OCI-LY1 (cell line): Measurements from ENCODE around the gene CCDC78.

ENCODE experiments used
- H2AFZ ChIP-seq: fragments of 200-600 bp; sonication (generic), shearing (Covaris generic); 2 replicates; pipeline ENCODE4 v1.6.0; 2014; ENCODE audit warnings: antibody characterized with exemption, mild to moderate bottlenecking, low read length
- H3F3A ChIP-seq: fragments of 200-600 bp; sonication (generic), shearing (Covaris generic); 2 replicates; pipeline ENCODE4 v1.6.0; 2014; ENCODE audit warnings: mild to moderate bottlenecking, antibody characterized with exemption, low read length, moderate library complexity; ENCODE audit not compliant: insufficient read depth
- H3K27ac ChIP-seq: fragments of 200-600 bp; sonication (generic); 2 replicates; pipeline ENCODE4 v1.5.1; 2014; ENCODE audit warnings: low read length, mixed run types, mild to moderate bottlenecking, low read depth; ENCODE audit not compliant: poor library complexity, severe bottlenecking
- H3K27me3 ChIP-seq: fragments of 200-600 bp; sonication (generic); 2 replicates; pipeline ENCODE4 v1.6.0; 2014; ENCODE audit warnings: antibody characterized with exemption, mild to moderate bottlenecking, low read length, moderate library complexity; ENCODE audit not compliant: insufficient read depth
- H3K36me3 ChIP-seq: fragments of 200-600 bp; sonication (generic); 2 replicates; pipeline ENCODE4 v1.6.1; 2014; ENCODE audit warnings: mild to moderate bottlenecking, antibody characterized with exemption, low read length, moderate library complexity, mixed read lengths; ENCODE audit not compliant: insufficient read depth
- H3K4me1 ChIP-seq: fragments of 200-600 bp; sonication (generic); 2 replicates; pipeline ENCODE4 v1.5.1; 2014; ENCODE audit warnings: mild to moderate bottlenecking, low read length, moderate library complexity; ENCODE audit not compliant: insufficient read depth, severe bottlenecking
- H3K4me2 ChIP-seq: fragments of 200-600 bp; sonication (generic), shearing (Covaris generic); 2 replicates; pipeline ENCODE4 v1.6.1; 2014; ENCODE audit warnings: low read length
- H3K4me3 ChIP-seq: fragments of 200-600 bp; sonication (generic); 2 replicates; pipeline ENCODE4 v1.5.1; 2014; ENCODE audit warnings: low read length, low read depth, mild to moderate bottlenecking, mixed read lengths; ENCODE audit not compliant: poor library complexity, severe bottlenecking
- H3K79me2 ChIP-seq: fragments of 200-600 bp; shearing (Covaris generic); 2 replicates; pipeline ENCODE4 v1.6.1; 2016; ENCODE audit warnings: mixed run types, low read length, mixed read lengths; ENCODE audit not compliant: insufficient read depth
- H3K9ac ChIP-seq: fragments of 200-600 bp; sonication (generic), shearing (Covaris generic); 2 replicates; pipeline ENCODE4 v1.6.1; 2014; ENCODE audit warnings: mild to moderate bottlenecking, low read length, mixed read lengths
- H3K9me2 ChIP-seq: fragments of 200-600 bp; sonication (generic), shearing (Covaris generic); 2 replicates; pipeline ENCODE4 v1.6.1; 2014; ENCODE audit warnings: low read depth, mild to moderate bottlenecking, low read length, mixed read lengths
- H3K9me3 ChIP-seq: fragments of 200-600 bp; shearing (Covaris generic); 2 replicates; pipeline ENCODE4 v1.6.1; 2014; ENCODE audit warnings: low read length, mixed read lengths
- H4K20me1 ChIP-seq: fragments of 200-600 bp; sonication (generic), shearing (Covaris generic); 2 replicates; pipeline ENCODE4 v1.6.0; 2016; ENCODE audit warnings: mild to moderate bottlenecking, low read length; ENCODE audit not compliant: insufficient read depth
- CTCF ChIP-seq: fragments of 200-600 bp; sonication (generic), shearing (Covaris generic); IDR thresholded peaks from 2 replicates; pipeline ENCODE4 v1.5.1; 2017; ENCODE audit warnings: mild to moderate bottlenecking, antibody characterized with exemption, low read length, moderate library complexity, mixed read lengths
- EZH2 ChIP-seq: fragments of 200-600 bp; sonication (generic), shearing (Covaris generic); IDR thresholded peaks from 2 replicates; pipeline ENCODE4 v1.8.0; 2017; ENCODE audit warnings: borderline replicate concordance, mixed run types, mild to moderate bottlenecking, antibody characterized with exemption, low read length, moderate library complexity, mixed read lengths

The CCDC78 gene

GRCh38 chr16:678209-678857, 47.9 kb downstream of the CCDC78 start:
- Histone ChIP-seq H3K4me1 (peaks cover 41% of the 10 kb centered on the region), H3K36me3 (peaks cover 37% of the 10 kb centered on the region), H3K79me2 (0 out of 2 replicates have a peak, but pooled peaks cover 8% of the 10 kb centered on the region), H3K9me2 (no peaks in the 10 kb centered on the region), H4K20me1 (no peaks in the 10 kb centered on the region), H3K9ac (no peak overlapping the region), H3F3A (no peaks in the 10 kb centered on the region), H3K27ac (peak overlapping the region; percentile 27), H3K9me3 (no peaks in the 10 kb centered on the region), H2AFZ (no peak overlapping the region), H3K27me3 (no peaks in the 10 kb centered on the region), H3K4me3 (no peak overlapping the region), H3K4me2 (no peak overlapping the region)
- TF ChIP-seq CTCF = no peak
- TF ChIP-seq EZH2 = no peak

DNA sequence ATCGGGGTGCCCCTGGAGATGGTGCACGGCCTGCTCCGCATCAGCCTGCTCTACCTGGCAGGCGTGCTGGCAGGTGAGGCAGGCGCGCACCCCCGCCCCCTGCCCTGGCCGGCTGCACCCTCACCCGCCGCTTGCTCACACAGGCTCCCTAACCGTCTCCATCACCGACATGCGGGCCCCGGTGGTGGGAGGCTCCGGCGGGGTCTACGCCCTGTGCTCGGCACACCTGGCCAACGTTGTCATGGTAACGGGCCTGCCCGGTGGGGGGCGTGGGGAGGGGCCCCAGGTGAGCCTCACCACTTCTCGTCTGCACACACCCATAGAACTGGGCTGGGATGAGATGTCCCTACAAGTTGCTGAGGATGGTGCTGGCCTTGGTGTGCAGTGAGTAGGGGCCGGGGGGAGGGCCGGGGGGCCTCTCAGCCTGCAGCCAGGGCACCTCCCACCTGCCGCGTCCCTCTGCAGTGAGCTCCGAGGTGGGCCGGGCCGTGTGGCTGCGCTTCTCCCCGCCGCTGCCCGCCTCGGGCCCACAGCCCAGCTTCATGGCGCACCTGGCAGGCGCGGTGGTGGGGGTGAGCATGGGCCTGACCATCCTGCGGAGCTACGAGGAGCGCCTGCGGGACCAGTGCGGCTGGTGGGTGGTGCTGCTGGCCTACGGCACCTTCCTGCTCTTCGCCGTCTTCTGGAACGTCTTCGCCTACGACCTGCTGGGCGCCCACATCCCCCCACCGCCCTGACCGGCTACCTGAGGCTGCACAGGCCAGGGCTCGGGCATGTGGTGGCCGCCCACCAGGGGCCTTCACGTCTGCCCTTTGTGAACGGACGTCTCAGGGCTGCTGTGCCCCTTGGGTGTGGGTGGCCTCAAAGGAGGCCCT, 48.7 kb downstream of the CCDC78 start:
- Histone ChIP-seq H3K27ac (no peak overlapping the region), H3K4me2 (peak overlapping the region; percentile 18; the same call in 1 of the 2 replicates), H3K9me3 (no peaks in the 10 kb centered on the region), H4K20me1 (no peaks in the 10 kb centered on the region), H3K4me3 (no peak overlapping the region), H3K79me2 (0 out of 2 replicates have a peak, but pooled peaks cover 8% of the 10 kb centered on the region), H3K9me2 (no peaks in the 10 kb centered on the region), H2AFZ (no peak overlapping the region), H3K4me1 (peaks cover 33% of the 10 kb centered on the region), H3K36me3 (peaks cover 37% of the 10 kb centered on the region), H3F3A (no peaks in the 10 kb centered on the region), H3K9ac (no peak overlapping the region), H3K27me3 (no peaks in the 10 kb centered on the region)
- TF ChIP-seq EZH2 (no peak), CTCF (no peak)

DNA sequence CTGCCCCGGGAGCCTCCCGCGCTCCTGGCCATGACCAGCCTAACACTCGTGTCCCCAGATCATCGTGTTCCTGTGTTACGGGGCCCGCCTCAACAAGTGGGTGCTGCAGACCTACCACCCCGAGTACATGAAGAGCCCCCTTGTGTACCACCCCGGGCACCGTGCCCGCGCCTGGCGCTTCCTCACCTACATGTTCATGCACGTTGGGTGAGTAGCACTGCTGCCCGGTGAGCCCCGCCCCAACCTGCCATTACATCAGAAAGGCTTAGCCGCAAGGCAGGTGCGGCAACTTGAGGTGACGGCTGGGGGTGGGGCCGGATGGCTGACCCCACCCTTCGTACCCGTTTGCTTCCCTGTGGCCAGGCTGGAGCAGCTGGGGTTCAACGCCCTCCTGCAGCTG, 49.3 kb downstream of the CCDC78 start:
- Histone ChIP-seq H3K79me2 (0 out of 2 replicates have a peak, but pooled peaks cover 8% of the 10 kb centered on the region), H3K27ac (no peak overlapping the region), H3K27me3 (no peaks in the 10 kb centered on the region), H3K9ac (no peak overlapping the region), H3K4me3 (no peak overlapping the region), H3K4me1 (peaks cover 27% of the 10 kb centered on the region), H4K20me1 (no peaks in the 10 kb centered on the region), H3K9me3 (no peaks in the 10 kb centered on the region), H3K4me2 (peak overlapping the region; percentile 18; the same call in 1 of the 2 replicates), H2AFZ (no peak overlapping the region), H3K36me3 (peaks cover 37% of the 10 kb centered on the region), H3F3A (no peaks in the 10 kb centered on the region), H3K9me2 (no peaks in the 10 kb centered on the region)
- TF ChIP-seq CTCF (no peak), EZH2 (no peak)
